ENCODE data around the gene CCDC159. TPM values are rescaled to one million over a fixed set of nuclear protein-coding genes. Genes with fewer than 3 reads are reported as not detected.

CCDC159 gene
- total and polyA plus RNA-seq, 2 of the 13 experiments (the other 11 are each of a cell fraction or from before 2014, with no cell fraction given), result 1.7 to 6.3 TPM

- TF ChIP-seq, protein P1, sequence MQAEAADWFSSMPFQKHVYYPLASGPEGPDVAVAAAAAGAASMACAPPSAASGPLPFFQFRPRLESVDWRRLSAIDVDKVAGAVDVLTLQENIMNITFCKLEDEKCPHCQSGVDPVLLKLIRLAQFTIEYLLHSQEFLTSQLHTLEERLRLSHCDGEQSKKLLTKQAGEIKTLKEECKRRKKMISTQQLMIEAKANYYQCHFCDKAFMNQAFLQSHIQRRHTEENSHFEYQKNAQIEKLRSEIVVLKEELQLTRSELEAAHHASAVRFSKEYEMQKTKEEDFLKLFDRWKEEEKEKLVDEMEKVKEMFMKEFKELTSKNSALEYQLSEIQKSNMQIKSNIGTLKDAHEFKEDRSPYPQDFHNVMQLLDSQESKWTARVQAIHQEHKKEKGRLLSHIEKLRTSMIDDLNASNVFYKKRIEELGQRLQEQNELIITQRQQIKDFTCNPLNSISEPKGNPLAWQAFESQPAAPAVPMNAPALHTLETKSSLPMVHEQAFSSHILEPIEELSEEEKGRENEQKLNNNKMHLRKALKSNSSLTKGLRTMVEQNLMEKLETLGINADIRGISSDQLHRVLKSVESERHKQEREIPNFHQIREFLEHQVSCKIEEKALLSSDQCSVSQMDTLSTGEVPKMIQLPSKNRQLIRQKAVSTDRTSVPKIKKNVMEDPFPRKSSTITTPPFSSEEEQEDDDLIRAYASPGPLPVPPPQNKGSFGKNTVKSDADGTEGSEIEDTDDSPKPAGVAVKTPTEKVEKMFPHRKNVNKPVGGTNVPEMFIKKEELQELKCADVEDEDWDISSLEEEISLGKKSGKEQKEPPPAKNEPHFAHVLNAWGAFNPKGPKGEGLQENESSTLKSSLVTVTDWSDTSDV (CRISPR knock-in tag; IDR thresholded peaks at IDR 0.05), result no peak
- TF ChIP-seq ZNF614 (CRISPR knock-in tag; IDR thresholded peaks at IDR 0.05; ENCODE audit: borderline replicate concordance), result peak; percentile 79; the same call in 1 of the 2 replicates
- no peak for TF ChIP-seq SP1 (IDR thresholded peaks at IDR 0.05)
- peak; percentile 82 for TF ChIP-seq SP1 (CRISPR knock-in tag; IDR thresholded peaks at IDR 0.05)
- no peak for TF ChIP-seq TCF7 (IDR thresholded peaks at IDR 0.05; ENCODE audit: low read depth)
- TF ChIP-seq, protein P2, sequence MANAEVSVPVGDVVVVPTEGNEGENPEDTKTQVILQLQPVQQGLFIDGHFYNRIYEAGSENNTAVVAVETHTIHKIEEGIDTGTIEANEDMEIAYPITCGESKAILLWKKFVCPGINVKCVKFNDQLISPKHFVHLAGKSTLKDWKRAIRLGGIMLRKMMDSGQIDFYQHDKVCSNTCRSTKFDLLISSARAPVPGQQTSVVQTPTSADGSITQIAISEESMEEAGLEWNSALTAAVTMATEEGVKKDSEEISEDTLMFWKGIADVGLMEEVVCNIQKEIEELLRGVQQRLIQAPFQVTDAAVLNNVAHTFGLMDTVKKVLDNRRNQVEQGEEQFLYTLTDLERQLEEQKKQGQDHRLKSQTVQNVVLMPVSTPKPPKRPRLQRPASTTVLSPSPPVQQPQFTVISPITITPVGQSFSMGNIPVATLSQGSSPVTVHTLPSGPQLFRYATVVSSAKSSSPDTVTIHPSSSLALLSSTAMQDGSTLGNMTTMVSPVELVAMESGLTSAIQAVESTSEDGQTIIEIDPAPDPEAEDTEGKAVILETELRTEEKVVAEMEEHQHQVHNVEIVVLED (CRISPR knock-in tag; IDR thresholded peaks at IDR 0.05; ENCODE audit: borderline replicate concordance), result peak; percentile 68; the same call in 1 of the 2 replicates
- no peak for TF ChIP-seq ONECUT2 (CRISPR knock-in tag; IDR thresholded peaks at IDR 0.05)
- peak; percentile 16; the same call in 1 of the 2 replicates for TF ChIP-seq BHLHE40 (IDR thresholded peaks at IDR 0.05; ENCODE audit: low read length)
- TF ChIP-seq ARNT (IDR thresholded peaks at IDR 0.05), result no peak
- peak; percentile 62; the same call in 1 of the 2 replicates for TF ChIP-seq ZNF891 (CRISPR knock-in tag; IDR thresholded peaks at IDR 0.05)
- TF ChIP-seq MIXL1 (CRISPR knock-in tag; IDR thresholded peaks at IDR 0.05), result peak; percentile 59; the same call in 1 of the 2 replicates
- TF ChIP-seq RBFOX2 (IDR thresholded peaks at IDR 0.05; ENCODE audit: low read depth, low read length), result peak; percentile 70
- TF ChIP-seq NFYC (CRISPR knock-in tag; IDR thresholded peaks at IDR 0.05), result peak; percentile 94
- TF ChIP-seq ZBTB7B (CRISPR knock-in tag; IDR thresholded peaks at IDR 0.05), result peak; percentile 53; the same call in 1 of the 2 replicates
- 0 out of 2 replicates have a peak, but pooled peaks have one; percentile 46 for TF ChIP-seq TSC22D2 (CRISPR knock-in tag; IDR thresholded peaks at IDR 0.05; ENCODE audit: borderline replicate concordance)
- peak; percentile 75 for TF ChIP-seq POLR2AphosphoS5 (IDR thresholded peaks at IDR 0.05; ENCODE audit: low read depth, low read length)
- no peak for TF ChIP-seq ZNF10 (CRISPR knock-in tag; IDR thresholded peaks at IDR 0.05; ENCODE audit: borderline replicate concordance, low read depth)
- 0 out of 2 replicates have a peak, but pooled peaks have one; percentile 69 for TF ChIP-seq KMT2A (CRISPR knock-in tag; IDR thresholded peaks at IDR 0.05)
- TF ChIP-seq ZSCAN25 (CRISPR knock-in tag; IDR thresholded peaks at IDR 0.05), result peak; percentile 72; the same call in 1 of the 2 replicates
- peak; percentile 65; the same call in 1 of the 2 replicates for TF ChIP-seq BORCS8-MEF2B (CRISPR knock-in tag; IDR thresholded peaks at IDR 0.05)
- peak; percentile 72; the same call in 1 of the 2 replicates for TF ChIP-seq ZNF337 (CRISPR knock-in tag; IDR thresholded peaks at IDR 0.05; ENCODE audit: borderline replicate concordance, low read depth)
- TF ChIP-seq ZNF629 (CRISPR knock-in tag; conservative IDR thresholded peaks at IDR 0.05), result peak; percentile 32; the same call in 1 of the 2 replicates
- TF ChIP-seq, protein P3, sequence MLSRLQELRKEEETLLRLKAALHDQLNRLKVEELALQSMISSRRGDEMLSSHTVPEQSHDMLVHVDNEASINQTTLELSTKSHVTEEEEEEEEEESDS (CRISPR knock-in tag; IDR thresholded peaks at IDR 0.05; ENCODE audit: borderline replicate concordance), result no peak
- TF ChIP-seq ZMYM4 (CRISPR knock-in tag; IDR thresholded peaks at IDR 0.05), result peak; percentile 86
- TF ChIP-seq SMARCE1 (IDR thresholded peaks at IDR 0.05; ENCODE audit: borderline replicate concordance), result no peak
- no peak for TF ChIP-seq ZNF205 (CRISPR knock-in tag; IDR thresholded peaks at IDR 0.05)
- TF ChIP-seq SIN3B (IDR thresholded peaks at IDR 0.05; ENCODE audit: low read length), result peak; percentile 88
- TF ChIP-seq ZNF441 (CRISPR knock-in tag; IDR thresholded peaks at IDR 0.05; ENCODE audit: borderline replicate concordance), result peak; percentile 71; the same call in 1 of the 2 replicates
Observed at GRCh38 chr19:11380653-11381537, 34.6 kb downstream of the CCDC159 start (continued).
